OCI-LY7 (cell line): ENCODE data around the gene PRKAG2. TPM values are rescaled to one million over a fixed set of nuclear protein-coding genes. Genes with fewer than 3 reads are reported as not detected.

ENCODE experiments used
- BruUV-seq: library from RNA; stranded (reverse); fragments of 400-500 nt; replicated peaks from 2 replicates; lab custom pipeline; 2021; lab: Mats Ljungman, UMichigan
- CTCF ChIA-PET: fragments of 300-600 bp; sonication (Branson Sonifier 250); formaldehyde crosslinking; loops from one replicate; lab custom pipeline; 2022; ENCODE audit warnings: antibody characterized with exemption; ENCODE audit not compliant: unreplicated experiment; lab: Charles Lee
- POLR2A ChIA-PET: fragments of 300-600 bp; sonication (Branson Sonifier 250); formaldehyde crosslinking; loops from one replicate; lab custom pipeline; 2022; ENCODE audit warnings: antibody characterized with exemption; lab: Charles Lee
- DNase-seq: peaks from one replicate; pipeline ENCODE4 v3.0.0-alpha.2; 2015; ENCODE audit warnings: low spot score
- H2AFZ ChIP-seq: fragments of 200-600 bp; sonication (generic), shearing (Covaris generic); 2 replicates; pipeline ENCODE4 v1.6.1; 2014; ENCODE audit warnings: mild to moderate bottlenecking, antibody characterized with exemption, low read length, moderate library complexity
- H3K27ac ChIP-seq: fragments of 200-600 bp; sonication (generic); 2 replicates; pipeline ENCODE4 v1.5.1; 2014; ENCODE audit warnings: mixed run types, low read depth, mild to moderate bottlenecking, moderate library complexity, low read length, inconsistent platforms; ENCODE audit not compliant: poor library complexity, severe bottlenecking
- H3K36me3 ChIP-seq: fragments of 200-600 bp; sonication (generic); 2 replicates; pipeline ENCODE4 v1.6.1; 2014; ENCODE audit warnings: mild to moderate bottlenecking, antibody characterized with exemption, low read length, moderate library complexity, mixed read lengths; ENCODE audit not compliant: insufficient read depth
- H3K4me1 ChIP-seq: fragments of 200-600 bp; sonication (generic); 2 replicates; pipeline ENCODE4 v1.5.1; 2014; ENCODE audit warnings: mild to moderate bottlenecking, low read length; ENCODE audit not compliant: insufficient read depth, poor library complexity, severe bottlenecking
- H3K4me2 ChIP-seq: fragments of 200-600 bp; sonication (generic); 2 replicates; pipeline ENCODE4 v1.6.1; 2014; ENCODE audit warnings: mild to moderate bottlenecking, low read length
- H3K4me3 ChIP-seq: fragments of 200-600 bp; sonication (generic); 2 replicates; pipeline ENCODE4 v1.5.1; 2014; ENCODE audit warnings: mild to moderate bottlenecking, low read depth, low read length; ENCODE audit not compliant: poor library complexity, severe bottlenecking
- H3K79me2 ChIP-seq: fragments of 200-600 bp; sonication (generic); 2 replicates; pipeline ENCODE4 v1.6.1; 2016; ENCODE audit warnings: low read depth, mild to moderate bottlenecking, low read length, moderate library complexity, mixed read lengths; ENCODE audit not compliant: insufficient read depth
- H3K9me2 ChIP-seq: fragments of 200-600 bp; sonication (generic); 2 replicates; pipeline ENCODE4 v1.6.1; 2016; ENCODE audit warnings: mild to moderate bottlenecking, low read length, mixed read lengths; ENCODE audit not compliant: insufficient read depth
- H3K9me3 ChIP-seq: fragments of 200-600 bp; sonication (generic); 2 replicates; pipeline ENCODE4 v1.6.1; 2014; ENCODE audit warnings: mild to moderate bottlenecking, mixed run types, low read length, mixed read lengths
- H4K20me1 ChIP-seq: fragments of 200-600 bp; sonication (generic); 2 replicates; pipeline ENCODE4 v1.6.1; 2014; ENCODE audit warnings: mild to moderate bottlenecking, antibody characterized with exemption, low read length, moderate library complexity, mixed read lengths; ENCODE audit not compliant: insufficient read depth
- EZH2phosphoT487 ChIP-seq: fragments of 200-600 bp; sonication (generic); IDR thresholded peaks from 2 replicates; pipeline ENCODE4 v1.6.1; 2018; ENCODE audit warnings: low read depth, borderline replicate concordance, mild to moderate bottlenecking, mixed run types, antibody characterized with exemption, low read length, moderate library complexity, mixed read lengths
- intact Hi-C: fragments of 100-400 bp; cut with micrococcal nuclease; formaldehyde crosslinking; loops from one replicate; pipeline ENCODE4 v1.10.0; 2022; ENCODE audit not compliant: unreplicated experiment
- total RNA-seq, 2 experiments: library from RNA; depleted of rRNA in 1 of 2; stranded (reverse); fragments of >200 nt in 1 of 2; shearing (Covaris generic) in 1 of 2; gene quantifications; 2 replicates each; pipeline ENCODE4 v1.2.3, GENCODE V29; 2014 to 2022
- TF ChIP-seq, protein P1 (sequence below): fragments of 200-600 bp; sonication (generic); conservative IDR thresholded peaks from 2 replicates; pipeline ENCODE4 v1.5.1; 2014; ENCODE audit warnings: mild to moderate bottlenecking, antibody characterized with exemption, low read length, moderate library complexity, mixed read lengths

Gene PRKAG2
- total RNA-seq, 2 experiments from 2014 or later: 1.2 to 5.1 TPM

DNA sequence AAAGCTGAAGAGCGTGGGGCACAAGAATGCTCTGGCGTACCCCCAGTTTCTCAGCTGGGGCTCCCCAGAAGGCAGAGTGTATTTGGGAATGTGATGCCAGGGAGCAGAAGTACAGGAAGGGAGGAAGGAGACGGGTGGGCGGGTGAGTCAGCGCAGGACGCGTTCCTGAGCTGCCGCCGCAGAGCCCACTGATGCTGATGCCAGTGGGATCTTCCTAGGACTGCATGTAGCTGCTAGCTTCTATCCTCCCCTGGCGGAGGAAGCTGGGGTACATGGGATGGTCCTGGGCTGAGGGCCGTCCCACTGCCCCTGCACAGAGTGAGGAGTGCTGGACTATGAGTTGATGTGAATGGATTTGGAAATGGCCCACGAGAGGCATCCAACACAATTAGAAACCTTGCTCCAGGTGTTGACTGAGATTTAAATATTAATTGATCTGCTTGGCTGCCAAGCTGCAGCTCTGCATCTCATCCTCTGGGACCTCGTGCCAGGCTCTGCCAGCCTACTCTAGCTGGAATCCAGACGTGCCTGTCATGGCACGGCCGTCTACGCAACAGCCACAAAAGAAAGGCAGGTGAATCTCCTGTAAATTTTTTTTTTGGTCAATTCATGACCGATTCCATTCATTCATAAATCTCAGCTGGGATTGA lies 291.0 kb downstream of the PRKAG2 start:
- DNase-seq: no peak
- Histone ChIP-seq H2AFZ (no peak overlapping the region), H3K27ac (no peak overlapping the region), H3K4me2 (no peak overlapping the region), H3K36me3 (no peaks in the 10 kb centered on the region), H4K20me1 (no peaks in the 10 kb centered on the region; the same call in 1 of the 2 replicates), H3K4me3 (no peak overlapping the region), H3K9me3 (no peaks in the 10 kb centered on the region), H3K4me1 (no peaks in the 10 kb centered on the region), H3K9me2 (no peaks in the 10 kb centered on the region), H3K79me2 (no peaks in the 10 kb centered on the region)
- ChIA-PET POLR2A (no interaction called here), CTCF (no interaction called here)
- TF ChIP-seq, protein P1, sequence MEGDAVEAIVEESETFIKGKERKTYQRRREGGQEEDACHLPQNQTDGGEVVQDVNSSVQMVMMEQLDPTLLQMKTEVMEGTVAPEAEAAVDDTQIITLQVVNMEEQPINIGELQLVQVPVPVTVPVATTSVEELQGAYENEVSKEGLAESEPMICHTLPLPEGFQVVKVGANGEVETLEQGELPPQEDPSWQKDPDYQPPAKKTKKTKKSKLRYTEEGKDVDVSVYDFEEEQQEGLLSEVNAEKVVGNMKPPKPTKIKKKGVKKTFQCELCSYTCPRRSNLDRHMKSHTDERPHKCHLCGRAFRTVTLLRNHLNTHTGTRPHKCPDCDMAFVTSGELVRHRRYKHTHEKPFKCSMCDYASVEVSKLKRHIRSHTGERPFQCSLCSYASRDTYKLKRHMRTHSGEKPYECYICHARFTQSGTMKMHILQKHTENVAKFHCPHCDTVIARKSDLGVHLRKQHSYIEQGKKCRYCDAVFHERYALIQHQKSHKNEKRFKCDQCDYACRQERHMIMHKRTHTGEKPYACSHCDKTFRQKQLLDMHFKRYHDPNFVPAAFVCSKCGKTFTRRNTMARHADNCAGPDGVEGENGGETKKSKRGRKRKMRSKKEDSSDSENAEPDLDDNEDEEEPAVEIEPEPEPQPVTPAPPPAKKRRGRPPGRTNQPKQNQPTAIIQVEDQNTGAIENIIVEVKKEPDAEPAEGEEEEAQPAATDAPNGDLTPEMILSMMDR: no peak
- no peak for TF ChIP-seq EZH2phosphoT487
- intact Hi-C loops: no loop called here
- no TSS peak for BruUV-seq

DNA sequence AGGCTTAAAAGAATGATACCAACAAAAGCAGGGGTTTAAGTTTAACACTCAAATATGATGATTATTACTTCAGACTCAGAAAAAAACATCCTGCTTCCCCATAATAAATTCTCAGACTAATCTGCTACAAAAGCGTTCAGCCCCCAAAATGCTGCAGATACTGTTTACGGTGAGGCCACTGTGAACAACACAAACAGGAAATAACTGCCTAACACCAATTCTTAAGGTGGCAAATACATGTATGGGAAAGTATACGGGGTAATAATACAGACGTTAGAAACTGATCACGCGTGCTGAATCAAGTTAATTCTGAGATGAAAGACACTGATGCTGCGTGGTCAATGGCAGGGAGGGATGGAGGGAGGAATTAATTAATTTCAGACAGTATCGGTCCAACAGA lies 295.2 kb downstream of the PRKAG2 start:
- no peaks in the 10 kb centered on the region for H4K20me1 ChIP-seq
- TF ChIP-seq, protein P1: no peak
- TF ChIP-seq EZH2phosphoT487: no peak
- intact Hi-C loops: no loop called here
- ChIA-PET POLR2A (no interaction called here), CTCF (no interaction called here)
- 0 out of 2 replicates have a peak, but pooled peaks cover 5% of the 10 kb centered on the region for H3K9me3 ChIP-seq
- H3K4me1 ChIP-seq: no peaks in the 10 kb centered on the region
- H3K79me2 ChIP-seq: no peaks in the 10 kb centered on the region
- no peak overlapping the region for H3K4me3 ChIP-seq
- H2AFZ ChIP-seq: no peak overlapping the region
- H3K36me3 ChIP-seq: no peaks in the 10 kb centered on the region
- H3K9me2 ChIP-seq: no peaks in the 10 kb centered on the region
- no peak for DNase-seq
- no peak overlapping the region for H3K4me2 ChIP-seq
- no TSS peak for BruUV-seq
- H3K27ac ChIP-seq: no peak overlapping the region

DNA sequence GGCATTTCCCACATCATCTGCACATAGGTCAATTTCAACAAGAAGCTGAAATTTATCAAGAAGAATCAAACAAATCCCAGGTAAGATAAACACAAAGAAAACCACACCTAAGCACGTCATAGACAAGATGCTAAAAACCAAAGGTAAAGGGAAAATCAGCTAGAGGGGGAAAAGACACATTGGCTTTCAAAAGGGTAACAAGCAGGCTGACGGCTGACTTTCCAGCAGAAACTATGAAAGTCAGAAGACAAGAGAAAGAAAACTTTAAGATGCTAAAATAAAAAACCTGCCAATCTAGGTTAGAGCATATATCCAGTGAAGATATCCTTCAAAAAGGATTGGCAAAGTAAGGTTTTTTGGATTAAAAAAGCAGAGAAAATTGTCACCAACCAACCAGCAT lies 297.3 kb downstream of the PRKAG2 start:
- no peak for DNase-seq
- ChIA-PET CTCF (no interaction called here), POLR2A (interaction anchor here (1.0 kb wide), 1 partner anchor 10 kb away, joined by 3 read pairs; no protein-coding TSS in a partner anchor)
- Histone ChIP-seq H3K9me2 (no peaks in the 10 kb centered on the region), H3K4me3 (no peak overlapping the region), H3K36me3 (no peaks in the 10 kb centered on the region), H2AFZ (no peak overlapping the region), H3K4me2 (no peak overlapping the region), H3K9me3 (0 out of 2 replicates have a peak, but pooled peaks cover 5% of the 10 kb centered on the region), H3K79me2 (no peaks in the 10 kb centered on the region), H4K20me1 (no peaks in the 10 kb centered on the region), H3K4me1 (no peaks in the 10 kb centered on the region), H3K27ac (no peak overlapping the region)
- TF ChIP-seq, protein P1: no peak
- no peak for TF ChIP-seq EZH2phosphoT487
- intact Hi-C loops: loop anchor here (10.0 kb wide), 1 partner anchor 175 kb away; no protein-coding TSS in a partner anchor
- BruUV-seq: no TSS peak
